ENCODE measurements around the gene MACROD2. TPM values are rescaled to one million over a fixed set of nuclear protein-coding genes. Genes with fewer than 3 reads are reported as not detected.

MACROD2 gene
- total RNA-seq, 1 donor from 2014 or later = 6.7 TPM

DNA sequence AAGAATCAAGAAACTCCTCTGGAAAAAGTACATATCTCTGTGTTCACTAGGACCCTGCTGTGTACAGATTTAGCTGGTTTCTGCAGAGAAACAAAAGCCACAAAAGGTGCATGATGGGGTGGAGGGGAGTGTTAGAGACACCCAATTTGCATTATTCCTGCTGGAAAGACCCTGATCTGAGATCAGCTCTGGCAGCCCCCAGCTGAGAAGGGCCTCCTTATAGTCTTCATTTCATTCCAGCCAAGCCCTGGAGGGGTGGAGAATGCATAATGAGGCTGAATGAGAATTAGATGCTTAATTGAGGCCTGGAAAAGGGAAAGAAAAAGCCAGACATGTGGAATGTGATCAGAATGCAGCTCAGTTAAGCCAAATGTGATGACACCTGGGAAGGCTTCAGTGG is 2032.4 kb downstream of the MACROD2 start:
- no peak for DNase-seq (ENCODE audit: extremely low spot score, unreplicated experiment)
- TF ChIP-seq, protein P1, sequence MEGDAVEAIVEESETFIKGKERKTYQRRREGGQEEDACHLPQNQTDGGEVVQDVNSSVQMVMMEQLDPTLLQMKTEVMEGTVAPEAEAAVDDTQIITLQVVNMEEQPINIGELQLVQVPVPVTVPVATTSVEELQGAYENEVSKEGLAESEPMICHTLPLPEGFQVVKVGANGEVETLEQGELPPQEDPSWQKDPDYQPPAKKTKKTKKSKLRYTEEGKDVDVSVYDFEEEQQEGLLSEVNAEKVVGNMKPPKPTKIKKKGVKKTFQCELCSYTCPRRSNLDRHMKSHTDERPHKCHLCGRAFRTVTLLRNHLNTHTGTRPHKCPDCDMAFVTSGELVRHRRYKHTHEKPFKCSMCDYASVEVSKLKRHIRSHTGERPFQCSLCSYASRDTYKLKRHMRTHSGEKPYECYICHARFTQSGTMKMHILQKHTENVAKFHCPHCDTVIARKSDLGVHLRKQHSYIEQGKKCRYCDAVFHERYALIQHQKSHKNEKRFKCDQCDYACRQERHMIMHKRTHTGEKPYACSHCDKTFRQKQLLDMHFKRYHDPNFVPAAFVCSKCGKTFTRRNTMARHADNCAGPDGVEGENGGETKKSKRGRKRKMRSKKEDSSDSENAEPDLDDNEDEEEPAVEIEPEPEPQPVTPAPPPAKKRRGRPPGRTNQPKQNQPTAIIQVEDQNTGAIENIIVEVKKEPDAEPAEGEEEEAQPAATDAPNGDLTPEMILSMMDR (conservative IDR thresholded peaks at IDR 0.05) = no peak
- H3K9me3 Mint-ChIP-seq = peaks cover 5% of the 10 kb centered on the region
- peaks cover 18% of the 10 kb centered on the region for H3K4me1 Mint-ChIP-seq (ENCODE audit: unreplicated experiment)
- H3K4me3 Mint-ChIP-seq = no peak overlapping the region
- no peaks in the 10 kb centered on the region for H3K27me3 Mint-ChIP-seq
- no peak overlapping the region for H3K27ac Mint-ChIP-seq
- H3K36me3 Mint-ChIP-seq = no peaks in the 10 kb centered on the region

DNA sequence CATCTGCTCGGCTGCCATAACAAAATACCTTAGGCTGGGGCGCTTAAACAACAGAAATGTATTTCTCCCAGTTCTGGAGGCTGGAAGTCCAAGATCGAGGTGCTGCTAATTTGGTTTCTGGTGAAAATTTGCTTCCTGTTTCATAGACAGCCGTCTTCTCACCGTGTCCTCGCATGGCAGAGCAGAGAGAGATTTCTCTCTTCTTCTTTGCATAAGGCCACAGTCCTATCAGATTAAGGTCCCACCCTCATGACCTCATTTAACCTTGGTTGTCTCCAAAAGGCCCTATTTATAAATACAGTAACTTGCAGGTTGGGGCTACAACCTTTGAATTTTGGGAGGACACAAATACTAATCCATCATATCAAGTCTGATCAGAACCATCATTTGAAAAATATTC is 2033.6 kb downstream of the MACROD2 start:
- TF ChIP-seq, protein P1 (conservative IDR thresholded peaks at IDR 0.05) = no peak
- DNase-seq (ENCODE audit: extremely low spot score, unreplicated experiment) = no peak
- no peaks in the 10 kb centered on the region for H3K36me3 Mint-ChIP-seq
- H3K27ac Mint-ChIP-seq = no peak overlapping the region
- no peak overlapping the region for H3K4me3 Mint-ChIP-seq
- H3K4me1 Mint-ChIP-seq (ENCODE audit: unreplicated experiment) = peaks cover 18% of the 10 kb centered on the region
- H3K27me3 Mint-ChIP-seq = no peaks in the 10 kb centered on the region
- peaks cover 5% of the 10 kb centered on the region for H3K9me3 Mint-ChIP-seq

DNA sequence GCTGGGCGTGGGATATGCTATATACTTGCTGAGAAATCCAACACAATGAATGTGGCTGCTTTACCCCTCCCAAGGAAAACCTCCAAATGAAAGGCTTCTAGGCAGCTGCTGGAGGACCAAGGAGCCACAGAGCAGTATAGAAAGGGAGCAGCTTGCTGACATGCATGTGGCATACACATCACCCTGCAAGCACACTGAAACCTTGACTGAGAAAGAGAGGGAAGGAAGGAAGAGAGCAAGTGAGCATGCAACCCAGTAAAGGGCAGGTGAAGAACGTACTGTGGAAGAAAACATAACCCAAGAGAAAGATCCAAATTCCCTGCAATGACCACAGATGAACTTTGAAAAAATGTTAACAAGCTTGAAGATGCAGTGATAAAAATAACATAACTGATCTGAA is 2034.9 kb downstream of the MACROD2 start:
- H3K9me3 Mint-ChIP-seq = no peaks in the 10 kb centered on the region
- H3K27me3 Mint-ChIP-seq = no peaks in the 10 kb centered on the region
- TF ChIP-seq, protein P1 (conservative IDR thresholded peaks at IDR 0.05) = no peak
- H3K36me3 Mint-ChIP-seq = no peaks in the 10 kb centered on the region
- H3K27ac Mint-ChIP-seq = no peak overlapping the region
- peaks cover 6% of the 10 kb centered on the region for H3K4me1 Mint-ChIP-seq (ENCODE audit: unreplicated experiment)
- no peak for DNase-seq (ENCODE audit: extremely low spot score, unreplicated experiment)
- no peak overlapping the region for H3K4me3 Mint-ChIP-seq

DNA sequence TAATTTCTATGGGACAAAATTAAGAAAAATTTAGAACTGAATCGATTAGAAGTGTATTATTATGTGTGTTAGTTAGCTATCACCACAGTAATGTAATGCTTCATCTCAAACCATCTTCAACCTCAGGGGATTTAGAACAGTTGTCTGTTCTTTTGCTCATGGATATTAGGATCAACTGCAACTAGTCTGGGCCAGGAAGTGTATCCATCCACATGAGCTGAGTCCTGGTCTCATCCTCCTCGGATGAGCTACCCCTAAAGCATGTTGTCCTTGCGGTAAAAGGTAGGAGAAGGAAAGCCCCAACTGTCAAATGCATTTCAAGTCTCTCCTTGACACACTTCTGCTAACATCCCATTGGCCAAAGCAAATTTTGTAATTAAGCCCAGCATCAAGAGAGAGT is 2040.3 kb downstream of the MACROD2 start:
- Mint-ChIP-seq H3K9me3 (no peaks in the 10 kb centered on the region), H3K27me3 (no peaks in the 10 kb centered on the region), H3K27ac (no peak overlapping the region), H3K4me3 (no peak overlapping the region), H3K36me3 (no peaks in the 10 kb centered on the region), H3K4me1 (ENCODE audit: unreplicated experiment) (no peaks in the 10 kb centered on the region)
- DNase-seq (ENCODE audit: extremely low spot score, unreplicated experiment) = no peak
- TF ChIP-seq, protein P1 (conservative IDR thresholded peaks at IDR 0.05) = no peak

DNA sequence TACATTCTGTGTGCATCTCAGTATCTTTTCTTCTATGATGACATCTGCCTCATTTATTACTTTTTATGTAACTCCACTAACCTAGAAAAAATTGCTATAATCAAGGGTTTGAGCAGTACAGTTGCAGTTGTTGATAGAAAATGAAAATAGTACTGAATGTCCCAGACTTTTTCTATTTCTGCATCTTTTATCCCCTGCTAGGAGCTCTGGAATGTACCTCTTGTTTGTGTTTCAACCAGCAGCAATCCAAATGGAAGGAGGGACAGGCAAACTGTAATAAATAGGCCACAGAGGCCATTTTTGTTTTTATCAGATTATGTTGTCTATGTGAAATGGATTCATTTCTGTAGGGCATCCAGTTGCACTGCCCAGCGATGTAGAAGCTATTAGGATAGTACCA is 2041.0 kb downstream of the MACROD2 start:
- no peak for DNase-seq (ENCODE audit: extremely low spot score, unreplicated experiment)
- Mint-ChIP-seq H3K36me3 (no peaks in the 10 kb centered on the region), H3K4me1 (ENCODE audit: unreplicated experiment) (no peaks in the 10 kb centered on the region), H3K27me3 (no peaks in the 10 kb centered on the region), H3K27ac (no peak overlapping the region), H3K4me3 (no peak overlapping the region), H3K9me3 (no peaks in the 10 kb centered on the region)
- TF ChIP-seq, protein P1 (conservative IDR thresholded peaks at IDR 0.05) = no peak

DNA sequence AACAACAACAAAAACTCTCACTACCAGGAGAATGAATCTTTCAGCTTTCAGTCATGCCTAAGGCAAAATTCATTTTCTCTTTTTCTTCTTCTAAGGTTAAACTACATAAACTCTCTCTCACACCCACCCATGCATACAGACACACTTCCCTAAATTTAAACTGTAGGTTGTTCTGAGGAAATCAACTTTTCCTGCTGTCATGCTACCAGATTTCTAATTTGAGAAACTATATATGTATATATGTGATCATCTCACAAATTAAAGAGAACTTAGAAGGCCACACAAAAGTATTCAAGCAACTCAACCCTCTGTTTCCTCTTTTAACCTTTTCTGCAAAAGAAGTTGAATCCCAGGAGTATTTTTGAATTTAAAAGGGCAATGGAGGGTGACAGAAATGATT is 2045.4 kb downstream of the MACROD2 start:
- no peak for DNase-seq (ENCODE audit: extremely low spot score, unreplicated experiment)
- Mint-ChIP-seq H3K36me3 (no peaks in the 10 kb centered on the region), H3K4me3 (no peak overlapping the region), H3K4me1 (ENCODE audit: unreplicated experiment) (no peaks in the 10 kb centered on the region), H3K9me3 (no peaks in the 10 kb centered on the region), H3K27me3 (no peaks in the 10 kb centered on the region), H3K27ac (no peak overlapping the region)
- TF ChIP-seq, protein P1 (conservative IDR thresholded peaks at IDR 0.05) = no peak
